Glutamatergic neuron (in vitro differentiated cells): Measurements from ENCODE around the gene TMEM52B. TPM values are rescaled to one million over a fixed set of nuclear protein-coding genes. Genes with fewer than 3 reads are reported as not detected.

Source experiments
- DNase-seq: peaks from one replicate; pipeline ENCODE4 v3.0.0; 2022
- H3K27ac Mint-ChIP-seq: one replicate; pipeline ENCODE4 v1.8.0; 2020; ENCODE audit warnings: mild to moderate bottlenecking, mixed read lengths, inconsistent platforms; ENCODE audit not compliant: unreplicated experiment
- H3K27me3 Mint-ChIP-seq: one replicate; pipeline ENCODE4 v1.8.0; 2020; ENCODE audit warnings: mild to moderate bottlenecking, moderate library complexity, mixed read lengths, inconsistent platforms; ENCODE audit not compliant: unreplicated experiment
- H3K36me3 Mint-ChIP-seq: one replicate; pipeline ENCODE4 v1.8.0; 2020; ENCODE audit warnings: mild to moderate bottlenecking, mixed read lengths, inconsistent platforms; ENCODE audit not compliant: unreplicated experiment
- H3K4me1 Mint-ChIP-seq: one replicate; pipeline ENCODE4 v1.8.0; 2020; ENCODE audit warnings: mild to moderate bottlenecking, low read depth, mixed read lengths, inconsistent platforms; ENCODE audit not compliant: unreplicated experiment
- H3K4me3 Mint-ChIP-seq: one replicate; pipeline ENCODE4 v1.8.0; 2020; ENCODE audit warnings: mild to moderate bottlenecking, mixed read lengths, inconsistent platforms; ENCODE audit not compliant: unreplicated experiment
- H3K9me3 Mint-ChIP-seq: one replicate; pipeline ENCODE4 v1.8.0; 2020; ENCODE audit warnings: mild to moderate bottlenecking, moderate library complexity, mixed read lengths, inconsistent platforms; ENCODE audit not compliant: unreplicated experiment
- total RNA-seq: library from RNA; stranded (reverse); fragmentation: NEBNext Ultra II Directional; extraction: Animal tissue kit (Norgen Biotek cat#: 25700); gene quantifications from one replicate; pipeline ENCODE4 v1.2.1, GENCODE V29; 2021; ENCODE audit not compliant: unreplicated experiment
- TF ChIP-seq, protein P1 (sequence below): fragments of 200-600 bp; sonication (generic); IDR thresholded peaks from one replicate; pipeline ENCODE4 v1.5.0; 2021; ENCODE audit not compliant: partially characterized antibody, unreplicated experiment

The TMEM52B gene
- total RNA-seq, 1 donor from 2014 or later, result not detected

DNA sequence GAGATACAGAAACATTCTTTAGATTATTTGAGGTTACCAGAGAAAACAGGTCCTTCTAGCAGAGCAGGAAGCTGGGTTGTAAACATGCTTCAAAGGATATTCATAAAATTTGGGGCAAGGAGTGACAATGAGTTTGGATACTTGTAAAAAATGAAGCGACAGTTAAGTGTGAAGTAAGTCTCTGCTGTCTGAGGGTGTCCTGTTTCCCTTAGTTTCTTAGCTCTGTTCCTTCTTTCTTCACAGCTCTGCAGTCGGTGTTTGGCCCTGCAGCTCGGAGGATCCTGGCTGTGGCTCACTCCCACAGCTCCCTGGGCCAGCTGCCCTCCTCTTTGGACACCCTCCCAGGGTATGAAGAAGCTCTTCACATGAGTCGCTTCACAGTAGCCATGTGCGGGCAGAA, 10.8 kb downstream of the TMEM52B start:
- H3K27ac Mint-ChIP-seq, result no peak overlapping the region
- no peaks in the 10 kb centered on the region for H3K4me1 Mint-ChIP-seq
- TF ChIP-seq, protein P1, sequence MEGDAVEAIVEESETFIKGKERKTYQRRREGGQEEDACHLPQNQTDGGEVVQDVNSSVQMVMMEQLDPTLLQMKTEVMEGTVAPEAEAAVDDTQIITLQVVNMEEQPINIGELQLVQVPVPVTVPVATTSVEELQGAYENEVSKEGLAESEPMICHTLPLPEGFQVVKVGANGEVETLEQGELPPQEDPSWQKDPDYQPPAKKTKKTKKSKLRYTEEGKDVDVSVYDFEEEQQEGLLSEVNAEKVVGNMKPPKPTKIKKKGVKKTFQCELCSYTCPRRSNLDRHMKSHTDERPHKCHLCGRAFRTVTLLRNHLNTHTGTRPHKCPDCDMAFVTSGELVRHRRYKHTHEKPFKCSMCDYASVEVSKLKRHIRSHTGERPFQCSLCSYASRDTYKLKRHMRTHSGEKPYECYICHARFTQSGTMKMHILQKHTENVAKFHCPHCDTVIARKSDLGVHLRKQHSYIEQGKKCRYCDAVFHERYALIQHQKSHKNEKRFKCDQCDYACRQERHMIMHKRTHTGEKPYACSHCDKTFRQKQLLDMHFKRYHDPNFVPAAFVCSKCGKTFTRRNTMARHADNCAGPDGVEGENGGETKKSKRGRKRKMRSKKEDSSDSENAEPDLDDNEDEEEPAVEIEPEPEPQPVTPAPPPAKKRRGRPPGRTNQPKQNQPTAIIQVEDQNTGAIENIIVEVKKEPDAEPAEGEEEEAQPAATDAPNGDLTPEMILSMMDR, result no peak
- H3K27me3 Mint-ChIP-seq, result peaks cover 1% of the 10 kb centered on the region
- peak; percentile 17 for DNase-seq
- H3K36me3 Mint-ChIP-seq, result no peaks in the 10 kb centered on the region
- no peaks in the 10 kb centered on the region for H3K9me3 Mint-ChIP-seq
- no peak overlapping the region for H3K4me3 Mint-ChIP-seq

DNA sequence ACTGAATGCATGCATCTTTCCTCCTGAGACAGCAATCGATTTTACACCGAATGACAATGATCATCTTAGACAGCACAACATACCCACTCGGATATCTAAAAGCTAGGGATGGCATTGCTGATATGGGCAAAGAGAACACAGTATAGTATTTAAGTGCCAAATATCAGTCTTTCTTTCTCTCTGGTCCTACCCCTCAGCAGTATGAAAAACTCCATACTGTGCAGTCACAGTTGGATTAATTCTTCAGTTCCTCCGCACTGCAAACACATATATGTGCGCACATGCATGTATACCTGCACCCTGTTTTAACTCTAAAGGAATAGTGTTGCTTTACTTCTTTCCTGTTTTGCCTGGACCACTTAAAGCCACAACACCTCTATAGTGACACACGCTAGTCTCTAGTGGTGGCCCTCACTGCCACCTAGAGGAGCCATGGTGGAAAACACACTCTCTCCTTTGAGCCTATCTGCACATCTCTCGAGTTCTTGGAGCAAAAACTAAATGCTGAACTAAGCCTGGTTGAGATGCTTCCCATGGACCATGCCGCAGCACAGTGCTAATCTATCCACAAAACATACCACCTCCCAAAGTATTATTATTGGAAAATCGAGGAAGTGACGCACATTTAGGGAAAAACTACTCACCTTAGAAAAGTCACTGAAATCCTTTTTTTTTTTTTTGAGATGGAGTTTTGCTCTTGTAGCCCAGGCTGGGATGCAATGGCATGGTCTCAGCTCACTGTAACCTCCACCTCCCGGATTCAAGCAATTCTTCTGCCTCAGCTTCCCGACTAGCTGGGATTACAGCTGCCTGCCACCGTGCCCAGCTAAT, 11.9 kb downstream of the TMEM52B start:
- no peak overlapping the region for H3K4me3 Mint-ChIP-seq
- TF ChIP-seq, protein P1, result peak; percentile 21
- no peaks in the 10 kb centered on the region for H3K36me3 Mint-ChIP-seq
- DNase-seq, result peak; percentile 57
- no peaks in the 10 kb centered on the region for H3K9me3 Mint-ChIP-seq
- H3K27me3 Mint-ChIP-seq, result peaks cover 1% of the 10 kb centered on the region
- no peak overlapping the region for H3K27ac Mint-ChIP-seq
- no peaks in the 10 kb centered on the region for H3K4me1 Mint-ChIP-seq

DNA sequence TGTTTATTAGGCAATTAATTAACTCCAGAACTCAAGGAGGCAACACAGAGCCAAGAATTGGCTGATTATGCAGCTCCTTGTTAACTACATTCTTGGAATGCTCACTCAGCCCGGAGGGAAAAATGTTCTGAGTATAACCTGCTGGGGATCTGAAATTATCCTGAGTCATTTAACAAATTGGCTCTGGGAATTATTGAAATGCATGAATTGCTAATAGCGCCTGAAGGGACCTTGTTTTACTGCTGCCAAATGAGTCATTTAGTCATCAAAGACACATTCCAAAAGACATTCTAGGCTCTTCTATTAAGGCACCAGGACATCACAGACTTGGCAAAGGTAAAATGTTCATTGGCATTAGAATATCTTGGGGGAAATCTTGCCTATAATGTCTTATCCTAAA, 13.0 kb downstream of the TMEM52B start:
- H3K36me3 Mint-ChIP-seq, result no peaks in the 10 kb centered on the region
- H3K27ac Mint-ChIP-seq, result no peak overlapping the region
- no peaks in the 10 kb centered on the region for H3K4me1 Mint-ChIP-seq
- no peak overlapping the region for H3K4me3 Mint-ChIP-seq
- peaks cover 1% of the 10 kb centered on the region for H3K27me3 Mint-ChIP-seq
- no peaks in the 10 kb centered on the region for H3K9me3 Mint-ChIP-seq
- TF ChIP-seq, protein P1, result no peak
- no peak for DNase-seq

DNA sequence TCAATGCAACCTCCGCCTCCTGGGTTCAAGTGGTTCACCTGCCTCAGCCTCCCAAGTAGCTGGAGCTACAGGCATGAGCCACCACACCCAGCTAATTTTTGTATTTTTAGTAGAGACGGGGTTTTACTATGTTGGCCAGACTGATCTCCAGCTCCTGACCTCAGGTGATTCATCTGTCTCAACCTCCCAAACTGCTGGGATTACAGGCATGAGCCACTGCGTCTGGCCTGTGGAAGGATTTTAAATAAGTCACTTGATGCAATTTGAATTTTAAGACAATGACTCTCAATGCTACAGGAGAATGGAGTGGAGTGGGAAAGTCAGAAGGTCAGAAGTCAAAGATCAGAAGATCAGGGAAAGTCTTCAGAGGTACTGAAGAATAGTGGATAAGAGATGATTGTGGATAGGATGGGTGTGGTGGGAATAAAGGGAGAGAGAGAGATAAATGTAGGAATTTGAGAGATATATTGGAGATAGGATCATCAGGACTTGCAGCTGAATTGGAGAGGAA, 15.4 kb downstream of the TMEM52B start:
- Mint-ChIP-seq H3K27ac (no peak overlapping the region), H3K9me3 (no peaks in the 10 kb centered on the region), H3K4me3 (no peak overlapping the region), H3K4me1 (no peaks in the 10 kb centered on the region), H3K27me3 (no peaks in the 10 kb centered on the region), H3K36me3 (no peaks in the 10 kb centered on the region)
- TF ChIP-seq, protein P1, result no peak
- DNase-seq, result no peak

DNA sequence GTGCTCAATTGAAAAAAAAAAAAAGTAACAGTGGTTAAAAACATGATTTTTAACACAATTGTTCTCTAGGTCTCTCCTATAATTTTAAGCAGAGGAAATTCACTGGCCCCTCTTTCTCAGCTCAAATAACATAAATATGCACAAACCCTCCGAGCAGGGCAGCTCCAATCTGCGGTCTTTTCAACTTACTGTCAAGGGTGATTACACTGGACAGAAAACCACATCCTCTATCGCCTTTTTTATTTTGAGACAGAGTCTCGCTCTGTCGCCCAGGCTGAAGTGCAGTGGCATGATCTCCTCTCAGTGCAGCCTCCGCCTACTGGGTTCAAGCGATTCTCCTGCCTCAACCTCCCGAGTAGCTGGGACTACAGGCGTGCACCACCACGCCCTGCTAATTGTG, 17.4 kb downstream of the TMEM52B start:
- no peaks in the 10 kb centered on the region for H3K9me3 Mint-ChIP-seq
- H3K36me3 Mint-ChIP-seq, result no peaks in the 10 kb centered on the region
- H3K4me1 Mint-ChIP-seq, result no peaks in the 10 kb centered on the region
- no peak overlapping the region for H3K4me3 Mint-ChIP-seq
- no peak overlapping the region for H3K27ac Mint-ChIP-seq
- no peak for DNase-seq
- TF ChIP-seq, protein P1, result no peak
- no peaks in the 10 kb centered on the region for H3K27me3 Mint-ChIP-seq
